Astrocyte of the spinal cord (primary cell): ENCODE data around the gene TOP1.

Experiments
- DNase-seq: peaks from one replicate; pipeline ENCODE4 v3.0.0; 2011; ENCODE audit warnings: low read depth, low spot score
- H3K4me3 ChIP-seq: 2 replicates; pipeline ENCODE4 v1.5.1; 2011; ENCODE audit warnings: low read depth, mild to moderate bottlenecking, low read length, moderate library complexity
- in situ Hi-C: cut with HindIII; loops from 2 replicates; pipeline ENCODE4 v1.10.0; 2017; ENCODE audit warnings: low sequenced_read_pairs
- TF ChIP-seq, protein P1 (sequence below): IDR thresholded peaks from 2 replicates; pipeline ENCODE4 v1.5.1; 2012; ENCODE audit warnings: low read depth, mild to moderate bottlenecking, low read length, inconsistent platforms

The TOP1 gene

DNA sequence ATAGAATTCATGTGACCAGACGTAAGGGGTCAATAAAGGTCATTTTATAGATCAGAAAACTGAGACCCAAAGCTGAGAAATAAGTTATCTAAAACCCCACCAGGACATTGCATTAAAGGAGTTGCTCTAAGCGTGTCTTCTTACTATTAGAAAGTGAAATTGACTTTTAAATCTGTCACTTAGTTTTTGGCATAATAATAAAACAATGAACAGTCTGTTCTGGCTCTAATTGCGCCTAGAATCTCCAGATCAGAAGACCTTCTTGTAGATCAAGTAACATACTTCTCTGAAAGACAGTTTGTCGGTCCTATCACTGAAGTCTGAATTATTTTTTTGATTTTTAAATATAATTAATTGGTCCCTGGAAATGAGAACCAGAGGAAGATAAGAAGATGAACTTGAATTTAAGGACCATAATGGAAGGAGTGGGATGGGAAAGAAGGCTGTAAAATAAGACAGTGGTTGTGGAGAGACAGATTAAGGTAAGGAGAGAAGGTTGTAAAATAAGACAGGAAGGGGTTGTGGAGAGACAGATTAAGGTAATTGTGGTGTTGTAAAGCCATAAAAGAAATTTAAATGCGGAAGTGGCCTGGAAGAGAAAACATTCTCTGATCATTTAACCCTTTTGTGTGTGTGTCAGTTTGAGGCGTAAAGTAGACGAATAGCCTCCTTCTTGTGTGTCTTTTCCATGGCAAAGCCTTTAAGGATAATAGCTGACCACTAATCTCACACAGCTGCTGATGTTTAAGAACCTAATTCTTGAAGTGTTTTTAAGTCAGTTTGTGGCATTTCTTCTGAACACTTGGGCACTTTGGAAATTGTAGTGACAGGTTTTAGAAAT lies 20.1 kb downstream of the TOP1 start:
- DNase-seq = peak; percentile 19
- no peak overlapping the region for H3K4me3 ChIP-seq
- in situ Hi-C loops = no loop called here
- TF ChIP-seq, protein P1, sequence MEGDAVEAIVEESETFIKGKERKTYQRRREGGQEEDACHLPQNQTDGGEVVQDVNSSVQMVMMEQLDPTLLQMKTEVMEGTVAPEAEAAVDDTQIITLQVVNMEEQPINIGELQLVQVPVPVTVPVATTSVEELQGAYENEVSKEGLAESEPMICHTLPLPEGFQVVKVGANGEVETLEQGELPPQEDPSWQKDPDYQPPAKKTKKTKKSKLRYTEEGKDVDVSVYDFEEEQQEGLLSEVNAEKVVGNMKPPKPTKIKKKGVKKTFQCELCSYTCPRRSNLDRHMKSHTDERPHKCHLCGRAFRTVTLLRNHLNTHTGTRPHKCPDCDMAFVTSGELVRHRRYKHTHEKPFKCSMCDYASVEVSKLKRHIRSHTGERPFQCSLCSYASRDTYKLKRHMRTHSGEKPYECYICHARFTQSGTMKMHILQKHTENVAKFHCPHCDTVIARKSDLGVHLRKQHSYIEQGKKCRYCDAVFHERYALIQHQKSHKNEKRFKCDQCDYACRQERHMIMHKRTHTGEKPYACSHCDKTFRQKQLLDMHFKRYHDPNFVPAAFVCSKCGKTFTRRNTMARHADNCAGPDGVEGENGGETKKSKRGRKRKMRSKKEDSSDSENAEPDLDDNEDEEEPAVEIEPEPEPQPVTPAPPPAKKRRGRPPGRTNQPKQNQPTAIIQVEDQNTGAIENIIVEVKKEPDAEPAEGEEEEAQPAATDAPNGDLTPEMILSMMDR = no peak

DNA sequence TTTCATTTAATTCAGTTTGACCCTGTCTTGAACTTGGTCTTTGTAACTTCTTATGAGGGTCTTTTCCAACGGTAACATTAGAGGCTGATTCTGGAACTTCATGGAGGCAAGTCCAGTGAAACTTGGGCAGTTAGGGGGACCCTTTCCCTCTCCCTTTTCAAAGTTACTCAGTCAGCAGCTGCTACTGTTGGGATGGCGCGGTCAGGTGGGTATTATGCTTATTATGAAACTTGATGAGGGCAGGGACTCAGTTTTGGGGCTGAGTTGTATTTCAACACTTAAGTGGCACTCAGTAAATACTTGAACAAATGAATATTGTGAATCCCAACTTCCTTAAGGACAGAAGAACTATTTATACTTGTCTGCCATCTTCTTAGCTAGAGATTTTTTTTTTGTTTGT lies 20.8 kb downstream of the TOP1 start:
- in situ Hi-C loops = no loop called here
- H3K4me3 ChIP-seq = no peak overlapping the region
- TF ChIP-seq, protein P1 = no peak
- DNase-seq = no peak

GRCh38 chr20:41050361-41051008 lies 21.9 kb downstream of the TOP1 start:
- peak; percentile 47 for DNase-seq
- in situ Hi-C loops = no loop called here
- TF ChIP-seq, protein P1 = no peak
- no peak overlapping the region for H3K4me3 ChIP-seq

- H3K4me3 ChIP-seq = no peak overlapping the region
- DNase-seq = no peak
- TF ChIP-seq, protein P1 = no peak
- in situ Hi-C loops = no loop called here
Measured at GRCh38 chr20:41051009-41051825, 22.6 kb downstream of the TOP1 start.

GRCh38 chr20:41052742-41053419 lies 24.3 kb downstream of the TOP1 start:
- no peak overlapping the region for H3K4me3 ChIP-seq
- DNase-seq = peak; percentile 69
- in situ Hi-C loops = no loop called here
- TF ChIP-seq, protein P1 = no peak
